Measurements from ENCODE around the gene PCDHGA5.
"Not testable (repeated sequence)": the region's sequence is repeated elsewhere in the genome, so short reads cannot be mapped to it uniquely, and the experiment has no call there.

The PCDHGA5 gene

GRCh38 chr5:141389153-141390042, 25.4 kb downstream of the PCDHGA5 start:
- no peak overlapping the region for H3K4me3 ChIP-seq (ENCODE audit: low read length)
- no peak for TF ChIP-seq CTCF (IDR thresholded peaks at IDR 0.05; ENCODE audit: insufficient read depth, low read depth, low read length, missing control alignments)
- no peak for DNase-seq (ENCODE audit: low read depth)

GRCh38 chr5:141392429-141393198, 28.7 kb downstream of the PCDHGA5 start, which contains the start of gene PCDHGA8:
PCDHGA8 (plus strand) TSS chr5:141392633; CDS start chr5:141392814, 181 bp downstream.
- TF ChIP-seq CTCF (IDR thresholded peaks at IDR 0.05; ENCODE audit: insufficient read depth, low read depth, low read length, missing control alignments) = no peak
- no peak for DNase-seq (ENCODE audit: low read depth)
- no peak within 1 kb of the TSS for H3K4me3 ChIP-seq (ENCODE audit: low read length)

GRCh38 chr5:141393267-141393666, 29.3 kb downstream of the PCDHGA5 start:
- no peak for TF ChIP-seq CTCF (IDR thresholded peaks at IDR 0.05; ENCODE audit: insufficient read depth, low read depth, low read length, missing control alignments)
- no peak for DNase-seq (ENCODE audit: low read depth)
- H3K4me3 ChIP-seq (ENCODE audit: low read length) = no peak overlapping the region

- DNase-seq (ENCODE audit: low read depth); H3K4me3 ChIP-seq (ENCODE audit: low read length): not testable (repeated sequence)
These were observed 30.6 kb downstream of the PCDHGA5 start for GRCh38 chr5:141394401-141395187.

- TF ChIP-seq CTCF (IDR thresholded peaks at IDR 0.05; ENCODE audit: insufficient read depth, low read depth, low read length, missing control alignments) = peak; percentile 66
- DNase-seq (ENCODE audit: low read depth) = peak; percentile 59
- peak within 1 kb of the TSS; percentile 48 for H3K4me3 ChIP-seq (ENCODE audit: low read length)
These were observed 34.0 kb downstream of the PCDHGA5 start, which contains the start of gene PCDHGB5 for GRCh38 chr5:141397756-141398551. PCDHGB5 (plus strand) TSS chr5:141397947; CDS start chr5:141398128, 181 bp downstream.

- H3K4me3 ChIP-seq (ENCODE audit: low read length) = no peak overlapping the region
- TF ChIP-seq CTCF (IDR thresholded peaks at IDR 0.05; ENCODE audit: insufficient read depth, low read depth, low read length, missing control alignments) = no peak
These were observed 34.6 kb downstream of the PCDHGA5 start for GRCh38 chr5:141398608-141399007.

More at GRCh38 chr5:141398608-141399007, 34.6 kb downstream of the PCDHGA5 start:
- DNase-seq (ENCODE audit: low read depth) = no peak

Measured in epithelial cell of esophagus (primary cell).